ENCODE measurements around the gene NME9.

Gene NME9

GRCh38 chr3:138281561-138281960, 48.1 kb downstream of the NME9 start:
- DNase-seq (ENCODE audit: low read depth) = no peak

- DNase-seq (ENCODE audit: low read depth) = no peak
Observed at GRCh38 chr3:138271189-138271794, 58.4 kb downstream of the NME9 start.

GRCh38 chr3:138270245-138270644, 59.4 kb downstream of the NME9 start:
- no peak for DNase-seq (ENCODE audit: low read depth)

- no peak for DNase-seq (ENCODE audit: low read depth)
Observed at GRCh38 chr3:138267083-138267482, 62.6 kb downstream of the NME9 start.

GRCh38 chr3:138265745-138266144, 63.9 kb downstream of the NME9 start:
- DNase-seq (ENCODE audit: low read depth) = no peak

- no peak for DNase-seq (ENCODE audit: low read depth)
Observed at GRCh38 chr3:138263104-138263503, 66.5 kb downstream of the NME9 start.

GRCh38 chr3:138260611-138261010, 69.0 kb downstream of the NME9 start:
- DNase-seq (ENCODE audit: low read depth) = no peak

- no peak for DNase-seq (ENCODE audit: low read depth)
Observed at GRCh38 chr3:138259126-138259525, 70.5 kb downstream of the NME9 start.

- no peak for DNase-seq (ENCODE audit: low read depth)
Observed at GRCh38 chr3:138257986-138258385, 71.7 kb downstream of the NME9 start.

GRCh38 chr3:138256022-138256421, 73.6 kb downstream of the NME9 start:
- no peak for DNase-seq (ENCODE audit: low read depth)

- no peak for DNase-seq (ENCODE audit: low read depth)
Observed at GRCh38 chr3:138254216-138254615, 75.4 kb downstream of the NME9 start.

- no peak for DNase-seq (ENCODE audit: low read depth)
Observed at GRCh38 chr3:138253609-138254008, 76.0 kb downstream of the NME9 start.

All from fibroblast of gingiva (primary cell).